Peyer's patch (tissue), 4 donors: ENCODE results near the gene SEMA5B.

ENCODE experiments used
- CTCF ChIP-seq, 6 experiments: fragments of 450-650 bp in 4 of 6; fragments of 200-600 bp in 2 of 6; sonication (generic) in 1 of 6; IDR thresholded peaks; one replicate each; pipeline ENCODE4 v1.5.1; 2017 to 2019; ENCODE audit warnings: antibody characterized with exemption in 6 of 6, mild to moderate bottlenecking in 3 of 6, moderate library complexity in 1 of 6
- POLR2A ChIP-seq, 2 donors: fragments of 450-650 bp; IDR thresholded peaks; one replicate each; pipeline ENCODE4 v1.5.1; 2017; ENCODE audit warnings: antibody characterized with exemption in 2 of 2, mild to moderate bottlenecking in 2 of 2, moderate library complexity in 2 of 2

- TF ChIP-seq CTCF (IDR thresholded peaks at IDR 0.05): no peak
- no peak for TF ChIP-seq POLR2A (IDR thresholded peaks at IDR 0.05)
These were observed 145.1 kb downstream of the SEMA5B start for GRCh38 chr3:122882361-122882947.
